ENCODE measurements around the gene NFKB1.

DNA sequence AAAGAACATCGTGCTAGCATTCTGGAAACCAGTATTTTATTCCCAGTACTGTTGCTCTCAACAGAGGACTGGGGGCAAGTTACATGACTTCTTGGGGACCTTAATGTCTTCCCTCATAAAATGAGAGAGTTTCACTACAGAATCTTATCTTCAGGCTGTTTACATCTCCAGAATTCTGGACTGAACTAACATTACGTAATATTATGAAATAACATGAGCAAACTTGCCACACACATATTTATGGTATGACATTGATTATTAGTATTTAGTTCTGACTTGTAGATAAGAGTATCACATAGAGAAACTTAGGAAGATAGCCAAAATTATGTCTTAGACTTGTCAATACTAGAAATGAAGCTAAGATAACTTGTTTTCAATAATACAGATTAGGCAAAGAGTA, 68.0 kb downstream of the NFKB1 start:
- TF ChIP-seq, protein P1, sequence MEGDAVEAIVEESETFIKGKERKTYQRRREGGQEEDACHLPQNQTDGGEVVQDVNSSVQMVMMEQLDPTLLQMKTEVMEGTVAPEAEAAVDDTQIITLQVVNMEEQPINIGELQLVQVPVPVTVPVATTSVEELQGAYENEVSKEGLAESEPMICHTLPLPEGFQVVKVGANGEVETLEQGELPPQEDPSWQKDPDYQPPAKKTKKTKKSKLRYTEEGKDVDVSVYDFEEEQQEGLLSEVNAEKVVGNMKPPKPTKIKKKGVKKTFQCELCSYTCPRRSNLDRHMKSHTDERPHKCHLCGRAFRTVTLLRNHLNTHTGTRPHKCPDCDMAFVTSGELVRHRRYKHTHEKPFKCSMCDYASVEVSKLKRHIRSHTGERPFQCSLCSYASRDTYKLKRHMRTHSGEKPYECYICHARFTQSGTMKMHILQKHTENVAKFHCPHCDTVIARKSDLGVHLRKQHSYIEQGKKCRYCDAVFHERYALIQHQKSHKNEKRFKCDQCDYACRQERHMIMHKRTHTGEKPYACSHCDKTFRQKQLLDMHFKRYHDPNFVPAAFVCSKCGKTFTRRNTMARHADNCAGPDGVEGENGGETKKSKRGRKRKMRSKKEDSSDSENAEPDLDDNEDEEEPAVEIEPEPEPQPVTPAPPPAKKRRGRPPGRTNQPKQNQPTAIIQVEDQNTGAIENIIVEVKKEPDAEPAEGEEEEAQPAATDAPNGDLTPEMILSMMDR (IDR thresholded peaks at IDR 0.05 in 2 of 3, conservative IDR thresholded peaks at IDR 0.05 in 1 of 3; ENCODE audit: control insufficient read depth in 2 of 3, extremely low read depth in 1 of 3, insufficient read depth in 1 of 3, low read depth in 3 of 3, low read length in 3 of 3) = no peak
- no peak for TF ChIP-seq FOS (IDR thresholded peaks at IDR 0.05; ENCODE audit: borderline replicate concordance, extremely low read depth, insufficient read length)
- no peak for TF ChIP-seq MXI1 (IDR thresholded peaks at IDR 0.05; ENCODE audit: low read depth, low read length)
- TF ChIP-seq, protein P2, sequence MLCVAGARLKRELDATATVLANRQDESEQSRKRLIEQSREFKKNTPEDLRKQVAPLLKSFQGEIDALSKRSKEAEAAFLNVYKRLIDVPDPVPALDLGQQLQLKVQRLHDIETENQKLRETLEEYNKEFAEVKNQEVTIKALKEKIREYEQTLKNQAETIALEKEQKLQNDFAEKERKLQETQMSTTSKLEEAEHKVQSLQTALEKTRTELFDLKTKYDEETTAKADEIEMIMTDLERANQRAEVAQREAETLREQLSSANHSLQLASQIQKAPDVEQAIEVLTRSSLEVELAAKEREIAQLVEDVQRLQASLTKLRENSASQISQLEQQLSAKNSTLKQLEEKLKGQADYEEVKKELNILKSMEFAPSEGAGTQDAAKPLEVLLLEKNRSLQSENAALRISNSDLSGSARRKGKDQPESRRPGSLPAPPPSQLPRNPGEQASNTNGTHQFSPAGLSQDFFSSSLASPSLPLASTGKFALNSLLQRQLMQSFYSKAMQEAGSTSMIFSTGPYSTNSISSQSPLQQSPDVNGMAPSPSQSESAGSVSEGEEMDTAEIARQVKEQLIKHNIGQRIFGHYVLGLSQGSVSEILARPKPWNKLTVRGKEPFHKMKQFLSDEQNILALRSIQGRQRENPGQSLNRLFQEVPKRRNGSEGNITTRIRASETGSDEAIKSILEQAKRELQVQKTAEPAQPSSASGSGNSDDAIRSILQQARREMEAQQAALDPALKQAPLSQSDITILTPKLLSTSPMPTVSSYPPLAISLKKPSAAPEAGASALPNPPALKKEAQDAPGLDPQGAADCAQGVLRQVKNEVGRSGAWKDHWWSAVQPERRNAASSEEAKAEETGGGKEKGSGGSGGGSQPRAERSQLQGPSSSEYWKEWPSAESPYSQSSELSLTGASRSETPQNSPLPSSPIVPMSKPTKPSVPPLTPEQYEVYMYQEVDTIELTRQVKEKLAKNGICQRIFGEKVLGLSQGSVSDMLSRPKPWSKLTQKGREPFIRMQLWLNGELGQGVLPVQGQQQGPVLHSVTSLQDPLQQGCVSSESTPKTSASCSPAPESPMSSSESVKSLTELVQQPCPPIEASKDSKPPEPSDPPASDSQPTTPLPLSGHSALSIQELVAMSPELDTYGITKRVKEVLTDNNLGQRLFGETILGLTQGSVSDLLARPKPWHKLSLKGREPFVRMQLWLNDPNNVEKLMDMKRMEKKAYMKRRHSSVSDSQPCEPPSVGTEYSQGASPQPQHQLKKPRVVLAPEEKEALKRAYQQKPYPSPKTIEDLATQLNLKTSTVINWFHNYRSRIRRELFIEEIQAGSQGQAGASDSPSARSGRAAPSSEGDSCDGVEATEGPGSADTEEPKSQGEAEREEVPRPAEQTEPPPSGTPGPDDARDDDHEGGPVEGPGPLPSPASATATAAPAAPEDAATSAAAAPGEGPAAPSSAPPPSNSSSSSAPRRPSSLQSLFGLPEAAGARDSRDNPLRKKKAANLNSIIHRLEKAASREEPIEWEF (IDR thresholded peaks at IDR 0.05; ENCODE audit: insufficient replicate concordance, low read depth, low read length) = no peak
